Measurements from ENCODE around the gene CD302. TPM values are rescaled to one million over a fixed set of nuclear protein-coding genes. Genes with fewer than 3 reads are reported as not detected.

Gene CD302, protein sequence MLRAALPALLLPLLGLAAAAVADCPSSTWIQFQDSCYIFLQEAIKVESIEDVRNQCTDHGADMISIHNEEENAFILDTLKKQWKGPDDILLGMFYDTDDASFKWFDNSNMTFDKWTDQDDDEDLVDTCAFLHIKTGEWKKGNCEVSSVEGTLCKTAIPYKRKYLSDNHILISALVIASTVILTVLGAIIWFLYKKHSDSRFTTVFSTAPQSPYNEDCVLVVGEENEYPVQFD
- total RNA-seq: 2.4 TPM
- under 1 TPM; 0.11 to 0.61 (median 0.50) TPM for polyA plus RNA-seq

DNA sequence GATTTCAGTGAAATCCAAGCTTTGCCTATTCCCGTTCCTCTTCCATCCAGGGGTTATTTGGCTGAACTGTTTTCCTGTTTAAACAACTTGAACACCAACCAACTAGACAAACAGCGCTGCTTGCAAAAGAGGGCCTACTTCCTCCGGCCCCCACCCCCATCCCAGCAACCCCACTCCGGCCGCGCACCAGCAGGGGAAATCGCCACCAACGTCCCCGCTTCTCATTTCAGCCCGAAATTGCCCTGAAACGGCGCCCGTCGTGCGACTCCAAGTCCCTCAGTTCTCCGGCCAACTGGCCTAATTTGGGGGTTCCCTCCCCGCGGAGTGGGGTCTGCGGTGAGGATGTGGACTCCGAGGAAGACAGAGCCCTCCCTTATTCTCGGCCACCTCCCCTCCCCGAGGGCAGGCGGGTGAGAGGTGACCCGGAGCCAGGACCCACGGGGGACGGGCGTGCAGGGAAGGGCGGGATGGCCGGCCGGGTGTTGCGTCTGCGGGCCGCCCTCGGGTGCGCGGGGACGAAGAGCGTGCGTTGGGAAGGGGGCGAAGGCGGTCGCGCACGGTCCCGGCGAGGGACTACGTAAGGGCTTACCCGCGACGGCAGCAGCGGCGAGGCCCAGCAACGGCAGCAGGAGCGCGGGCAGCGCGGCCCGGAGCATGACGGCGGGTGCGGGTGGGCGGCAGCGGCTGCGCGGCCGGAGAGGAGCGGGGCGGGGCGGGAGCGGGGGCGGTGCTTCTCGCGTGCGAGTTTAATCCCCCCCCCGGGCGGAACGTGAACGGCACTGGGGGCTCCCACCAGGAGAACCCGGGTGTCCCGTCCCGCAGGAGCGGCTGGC lies at the start of gene CD302:
TSS of gene CD302 (minus strand) at position 666 of the 833 bp plus-strand sequence. CDS start at position 656, 10 bp downstream.
- Histone ChIP-seq H3K27ac (ENCODE audit: insufficient read depth, low read length, poor library complexity, severe bottlenecking) (no peak within 1 kb of the TSS), H3K4me3 (ENCODE audit: low read depth, low read length) (no peak within 1 kb of the TSS), H3K9me3 (ENCODE audit: control insufficient read depth in 2 of 2, low read length in 2 of 2) (no peaks in the 10 kb centered on the region), H3K36me3 (ENCODE audit: control insufficient read depth, insufficient read depth, low read length) (no peaks in the 10 kb centered on the region), H3K27me3 (ENCODE audit: control insufficient read depth, insufficient read depth, low read length) (peaks cover 8% of the 10 kb centered on the region), H3K4me1 (ENCODE audit: control insufficient read depth, insufficient read depth, low read length, poor library complexity, severe bottlenecking) (peaks cover 11% of the 10 kb centered on the region)
- DNase-seq: peak in 2 of 3 donors; percentile 4 to 17
- peaks cover 0 to 3% (median 0%) of the 10 kb centered on the region in 7 donors for H3K9me3 Mint-ChIP-seq
- peaks cover 33% of the 10 kb centered on the region for H3K27me3 Mint-ChIP-seq
- H3K36me3 Mint-ChIP-seq: peaks cover 4% of the 10 kb centered on the region
- H3K27ac Mint-ChIP-seq: peak within 1 kb of the TSS; percentile 43 to 63 (median 54)
- ATAC-seq (ENCODE audit: low read depth in 2 of 2): peak; percentile 46
- peak within 1 kb of the TSS; percentile 78 to 85 (median 82) for H3K4me3 Mint-ChIP-seq
- H3K4me1 Mint-ChIP-seq: peaks cover 5 to 19% (median 8%) of the 10 kb centered on the region in 4 donors

- peaks cover 0 to 4% (median 0%) of the 10 kb centered on the region in 4 donors for H3K4me1 Mint-ChIP-seq
- Histone ChIP-seq H3K27ac (ENCODE audit: insufficient read depth, low read length, poor library complexity, severe bottlenecking) (no peak overlapping the region), H3K27me3 (ENCODE audit: control insufficient read depth, insufficient read depth, low read length) (no peaks in the 10 kb centered on the region), H3K4me3 (ENCODE audit: low read depth, low read length) (no peak overlapping the region), H3K4me1 (ENCODE audit: control insufficient read depth, insufficient read depth, low read length, poor library complexity, severe bottlenecking) (no peaks in the 10 kb centered on the region), H3K9me3 (ENCODE audit: control insufficient read depth in 2 of 2, low read length in 2 of 2) (no peaks in the 10 kb centered on the region), H3K36me3 (ENCODE audit: control insufficient read depth, insufficient read depth, low read length) (peaks cover 66% of the 10 kb centered on the region)
- H3K4me3 Mint-ChIP-seq: no peak overlapping the region
- ATAC-seq (ENCODE audit: low read depth in 2 of 2): no peak
- H3K36me3 Mint-ChIP-seq: peaks cover 44% of the 10 kb centered on the region
- no peak overlapping the region for H3K27ac Mint-ChIP-seq
- H3K9me3 Mint-ChIP-seq: no peaks in the 10 kb centered on the region
- no peaks in the 10 kb centered on the region for H3K27me3 Mint-ChIP-seq
- no peak for DNase-seq
These were observed 48.6 kb upstream of the CD302 start for GRCh38 chr2:159846564-159846963.

DNA sequence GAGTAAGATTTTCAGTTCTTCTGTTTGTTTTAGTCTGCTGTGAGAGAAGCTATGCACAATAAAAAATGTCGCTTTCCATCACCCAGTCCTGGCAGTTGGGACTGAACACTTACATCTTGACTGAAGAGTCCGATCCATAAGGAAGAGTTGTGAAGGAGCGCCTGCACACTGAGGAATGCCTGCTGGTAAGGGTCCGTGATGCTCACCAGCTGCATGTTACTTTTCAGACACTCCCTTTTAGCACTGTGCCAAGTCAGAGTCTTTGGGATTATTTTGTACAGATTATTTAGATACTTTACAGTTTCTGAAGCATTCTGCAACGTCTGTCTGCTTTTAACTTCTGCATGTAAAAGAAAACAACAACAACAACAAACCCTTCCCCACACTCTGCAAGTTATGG lies 42.6 kb upstream of the CD302 start:
- no peaks in the 10 kb centered on the region for H3K9me3 Mint-ChIP-seq
- no peaks in the 10 kb centered on the region for H3K9me3 ChIP-seq (ENCODE audit: control insufficient read depth in 2 of 2, low read length in 2 of 2)
- peaks cover 41% of the 10 kb centered on the region for H3K36me3 Mint-ChIP-seq
- no peaks in the 10 kb centered on the region for H3K27me3 ChIP-seq (ENCODE audit: control insufficient read depth, insufficient read depth, low read length)
- DNase-seq (no peak), ATAC-seq (ENCODE audit: low read depth in 2 of 2) (no peak)
- H3K4me1 ChIP-seq (ENCODE audit: control insufficient read depth, insufficient read depth, low read length, poor library complexity, severe bottlenecking): no peaks in the 10 kb centered on the region
- peaks cover 0 to 5% (median 0%) of the 10 kb centered on the region in 4 donors for H3K4me1 Mint-ChIP-seq
- H3K4me3 Mint-ChIP-seq: no peak overlapping the region
- H3K27ac ChIP-seq (ENCODE audit: insufficient read depth, low read length, poor library complexity, severe bottlenecking): no peak overlapping the region
- H3K36me3 ChIP-seq (ENCODE audit: control insufficient read depth, insufficient read depth, low read length): peaks cover 59% of the 10 kb centered on the region
- peak overlapping the region in 1 of 3 donors; percentile 35 for H3K27ac Mint-ChIP-seq
- H3K4me3 ChIP-seq (ENCODE audit: low read depth, low read length): no peak overlapping the region
- H3K27me3 Mint-ChIP-seq: no peaks in the 10 kb centered on the region

GRCh38 chr2:159832858-159833257 lies 34.9 kb upstream of the CD302 start:
- Histone ChIP-seq H3K9me3 (ENCODE audit: control insufficient read depth in 2 of 2, low read length in 2 of 2) (no peaks in the 10 kb centered on the region), H3K4me3 (ENCODE audit: low read depth, low read length) (no peak overlapping the region), H3K4me1 (ENCODE audit: control insufficient read depth, insufficient read depth, low read length, poor library complexity, severe bottlenecking) (no peaks in the 10 kb centered on the region), H3K27me3 (ENCODE audit: control insufficient read depth, insufficient read depth, low read length) (no peaks in the 10 kb centered on the region), H3K27ac (ENCODE audit: insufficient read depth, low read length, poor library complexity, severe bottlenecking) (no peak overlapping the region), H3K36me3 (ENCODE audit: control insufficient read depth, insufficient read depth, low read length) (peaks cover 66% of the 10 kb centered on the region)
- ATAC-seq (ENCODE audit: low read depth in 2 of 2) (no peak), DNase-seq (no peak)
- Mint-ChIP-seq H3K9me3 (peaks cover 0 to 2% (median 0%) of the 10 kb centered on the region in 7 donors), H3K4me3 (no peak overlapping the region), H3K36me3 (peaks cover 73% of the 10 kb centered on the region), H3K27me3 (no peaks in the 10 kb centered on the region), H3K4me1 (peaks cover 0 to 5% (median 1%) of the 10 kb centered on the region in 4 donors), H3K27ac (peak overlapping the region in 1 of 3 donors; percentile 76)

DNA sequence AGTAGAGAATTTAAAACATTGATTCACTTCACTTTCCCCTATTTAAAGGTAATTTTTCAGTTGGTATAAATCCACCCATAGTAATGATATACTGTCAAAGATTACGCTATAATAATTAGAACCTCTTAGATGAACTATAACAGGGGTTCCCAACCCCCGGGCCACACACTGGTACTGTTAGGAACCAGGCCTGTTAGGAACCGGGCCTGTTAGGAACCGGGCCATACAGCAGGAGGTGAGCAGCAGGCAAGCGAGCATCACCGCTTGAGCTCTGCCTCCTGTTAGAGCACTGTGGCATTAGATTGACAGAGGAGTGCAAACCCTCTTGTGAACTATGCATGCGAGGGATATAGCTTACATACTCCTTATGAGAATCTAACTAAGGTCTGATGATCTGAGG lies 34.0 kb upstream of the CD302 start:
- Histone ChIP-seq H3K27me3 (ENCODE audit: control insufficient read depth, insufficient read depth, low read length) (no peaks in the 10 kb centered on the region), H3K4me3 (ENCODE audit: low read depth, low read length) (no peak overlapping the region), H3K36me3 (ENCODE audit: control insufficient read depth, insufficient read depth, low read length) (peaks cover 65% of the 10 kb centered on the region), H3K27ac (ENCODE audit: insufficient read depth, low read length, poor library complexity, severe bottlenecking) (no peak overlapping the region), H3K9me3 (ENCODE audit: control insufficient read depth in 2 of 2, low read length in 2 of 2) (no peaks in the 10 kb centered on the region), H3K4me1 (ENCODE audit: control insufficient read depth, insufficient read depth, low read length, poor library complexity, severe bottlenecking) (no peaks in the 10 kb centered on the region)
- DNase-seq (no peak), ATAC-seq (ENCODE audit: low read depth in 2 of 2) (no peak)
- Mint-ChIP-seq H3K4me3 (no peak overlapping the region), H3K4me1 (peaks cover 0 to 5% (median under 1%) of the 10 kb centered on the region in 4 donors), H3K27ac (no peak overlapping the region), H3K36me3 (peaks cover 73% of the 10 kb centered on the region), H3K27me3 (no peaks in the 10 kb centered on the region), H3K9me3 (peaks cover 0 to 9% (median 0%) of the 10 kb centered on the region in 7 donors)

- Histone ChIP-seq H3K27me3 (ENCODE audit: control insufficient read depth, insufficient read depth, low read length) (no peaks in the 10 kb centered on the region), H3K36me3 (ENCODE audit: control insufficient read depth, insufficient read depth, low read length) (peaks cover 46% of the 10 kb centered on the region), H3K4me1 (ENCODE audit: control insufficient read depth, insufficient read depth, low read length, poor library complexity, severe bottlenecking) (no peaks in the 10 kb centered on the region), H3K27ac (ENCODE audit: insufficient read depth, low read length, poor library complexity, severe bottlenecking) (no peak overlapping the region), H3K4me3 (ENCODE audit: low read depth, low read length) (no peak overlapping the region), H3K9me3 (ENCODE audit: control insufficient read depth in 2 of 2, low read length in 2 of 2) (no peaks in the 10 kb centered on the region)
- Mint-ChIP-seq H3K27me3 (no peaks in the 10 kb centered on the region), H3K4me3 (no peak overlapping the region), H3K27ac (no peak overlapping the region), H3K9me3 (peaks cover 0 to 13% (median 0%) of the 10 kb centered on the region in 7 donors), H3K36me3 (peaks cover 89% of the 10 kb centered on the region), H3K4me1 (peaks cover 0 to 16% (median 6%) of the 10 kb centered on the region in 4 donors)
- ATAC-seq (ENCODE audit: low read depth in 2 of 2) (no peak), DNase-seq (no peak)
These were observed 31.4 kb upstream of the CD302 start for GRCh38 chr2:159829376-159829775.

DNA sequence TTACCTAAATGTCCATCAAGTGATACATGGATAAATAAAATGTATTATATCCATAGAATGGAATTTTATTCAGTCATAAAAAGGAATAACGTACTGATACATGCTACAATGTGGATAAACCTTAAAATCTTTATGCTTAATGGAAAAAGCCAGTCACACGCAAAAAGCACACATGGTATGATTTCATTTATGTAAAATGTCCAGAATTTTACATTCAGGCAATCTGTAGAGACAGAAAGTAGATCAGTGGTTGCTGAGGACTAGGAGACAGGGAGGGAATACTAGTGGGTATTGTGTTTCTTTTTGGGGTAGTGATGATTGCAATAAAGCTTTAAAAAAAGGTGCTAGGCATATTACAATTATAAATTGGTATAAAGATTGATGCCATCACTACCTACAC lies 30.7 kb upstream of the CD302 start:
- no peak overlapping the region for H3K4me3 Mint-ChIP-seq
- no peak overlapping the region for H3K27ac Mint-ChIP-seq
- Histone ChIP-seq H3K4me3 (ENCODE audit: low read depth, low read length) (no peak overlapping the region), H3K27me3 (ENCODE audit: control insufficient read depth, insufficient read depth, low read length) (no peaks in the 10 kb centered on the region), H3K4me1 (ENCODE audit: control insufficient read depth, insufficient read depth, low read length, poor library complexity, severe bottlenecking) (no peaks in the 10 kb centered on the region), H3K27ac (ENCODE audit: insufficient read depth, low read length, poor library complexity, severe bottlenecking) (no peak overlapping the region), H3K9me3 (ENCODE audit: control insufficient read depth in 2 of 2, low read length in 2 of 2) (no peaks in the 10 kb centered on the region), H3K36me3 (ENCODE audit: control insufficient read depth, insufficient read depth, low read length) (peaks cover 40% of the 10 kb centered on the region)
- ATAC-seq (ENCODE audit: low read depth in 2 of 2) (no peak), DNase-seq (no peak)
- H3K9me3 Mint-ChIP-seq: peaks cover 0 to 13% (median 0%) of the 10 kb centered on the region in 7 donors
- peaks cover 0 to 16% (median 8%) of the 10 kb centered on the region in 4 donors for H3K4me1 Mint-ChIP-seq
- peaks cover 91% of the 10 kb centered on the region for H3K36me3 Mint-ChIP-seq
- no peaks in the 10 kb centered on the region for H3K27me3 Mint-ChIP-seq
